GM12874 (cell line): ENCODE measurements around the gene AKAP7.

ENCODE experiments used
- TF ChIP-seq, protein P1 (sequence below): IDR thresholded peaks from 2 replicates; pipeline ENCODE4 v1.5.1; 2011; ENCODE audit warnings: low read depth, mild to moderate bottlenecking, control low read depth, low read length, moderate library complexity; ENCODE audit not compliant: insufficient read depth

Gene AKAP7

GRCh38 chr6:131135244-131136020 lies at the start of gene AKAP7:
Gene AKAP7, plus strand, starts transcription at chr6:131135467. Its CDS starts 297 bp downstream, at chr6:131135764.
- TF ChIP-seq, protein P1, sequence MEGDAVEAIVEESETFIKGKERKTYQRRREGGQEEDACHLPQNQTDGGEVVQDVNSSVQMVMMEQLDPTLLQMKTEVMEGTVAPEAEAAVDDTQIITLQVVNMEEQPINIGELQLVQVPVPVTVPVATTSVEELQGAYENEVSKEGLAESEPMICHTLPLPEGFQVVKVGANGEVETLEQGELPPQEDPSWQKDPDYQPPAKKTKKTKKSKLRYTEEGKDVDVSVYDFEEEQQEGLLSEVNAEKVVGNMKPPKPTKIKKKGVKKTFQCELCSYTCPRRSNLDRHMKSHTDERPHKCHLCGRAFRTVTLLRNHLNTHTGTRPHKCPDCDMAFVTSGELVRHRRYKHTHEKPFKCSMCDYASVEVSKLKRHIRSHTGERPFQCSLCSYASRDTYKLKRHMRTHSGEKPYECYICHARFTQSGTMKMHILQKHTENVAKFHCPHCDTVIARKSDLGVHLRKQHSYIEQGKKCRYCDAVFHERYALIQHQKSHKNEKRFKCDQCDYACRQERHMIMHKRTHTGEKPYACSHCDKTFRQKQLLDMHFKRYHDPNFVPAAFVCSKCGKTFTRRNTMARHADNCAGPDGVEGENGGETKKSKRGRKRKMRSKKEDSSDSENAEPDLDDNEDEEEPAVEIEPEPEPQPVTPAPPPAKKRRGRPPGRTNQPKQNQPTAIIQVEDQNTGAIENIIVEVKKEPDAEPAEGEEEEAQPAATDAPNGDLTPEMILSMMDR, result no peak

- TF ChIP-seq, protein P1, result no peak
These were observed 41.9 kb upstream of the AKAP7 start for GRCh38 chr6:131093334-131093733.

DNA sequence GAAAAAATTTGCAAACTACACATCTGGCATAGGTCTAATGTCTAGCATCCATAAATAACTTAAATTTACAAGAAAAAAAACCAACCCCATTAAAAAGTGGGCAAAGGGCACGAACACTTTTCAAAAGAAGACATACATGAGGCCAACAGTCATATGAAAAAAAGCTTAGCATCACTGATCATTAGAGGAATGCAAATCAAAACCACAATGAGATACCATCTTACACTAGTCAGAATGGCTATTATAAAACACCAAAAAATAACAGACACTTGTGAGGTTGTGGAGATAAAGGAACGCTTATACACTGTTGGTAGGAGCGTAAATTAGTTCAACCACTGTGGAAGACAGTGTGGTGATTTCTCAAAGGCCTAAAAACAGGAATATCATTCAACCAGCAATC lies 38.5 kb upstream of the AKAP7 start:
- TF ChIP-seq, protein P1, result no peak

DNA sequence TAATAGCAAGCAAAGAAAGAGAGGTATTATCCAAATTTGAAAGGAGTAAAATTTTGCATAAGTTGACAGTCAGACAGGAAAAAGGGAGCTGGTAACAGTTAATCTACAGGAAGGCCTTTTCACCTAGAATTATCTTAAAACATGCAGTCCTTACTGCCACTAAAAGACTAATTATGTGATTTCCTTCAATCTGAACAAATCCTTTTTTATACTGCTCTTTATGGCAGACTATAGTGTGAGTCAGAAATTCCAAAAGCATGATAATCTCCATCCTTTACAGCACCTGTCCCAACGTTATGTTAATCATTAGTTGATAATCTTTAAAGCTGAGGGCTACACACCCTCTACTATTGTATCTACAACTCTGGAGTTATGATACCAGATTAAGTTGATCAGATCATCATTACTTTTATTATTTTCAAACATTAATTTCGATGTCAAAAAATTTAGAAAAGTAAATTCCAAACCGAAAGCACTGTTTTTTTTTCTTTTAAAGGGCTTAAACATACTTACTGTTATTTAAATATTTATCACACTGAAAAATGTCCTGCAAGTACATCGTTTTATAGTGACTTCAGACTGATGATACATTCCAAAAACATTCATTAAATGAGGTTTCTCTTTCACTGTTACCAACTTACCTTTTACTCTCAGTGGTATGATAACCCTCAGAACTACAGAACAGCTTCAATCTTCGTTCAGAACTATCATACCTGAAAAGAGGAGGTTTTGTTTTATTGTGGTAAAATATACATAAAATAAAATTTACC lies 33.2 kb upstream of the AKAP7 start:
- TF ChIP-seq, protein P1, result no peak

- TF ChIP-seq, protein P1, result no peak
These were observed 32.0 kb upstream of the AKAP7 start for GRCh38 chr6:131103296-131103695.

DNA sequence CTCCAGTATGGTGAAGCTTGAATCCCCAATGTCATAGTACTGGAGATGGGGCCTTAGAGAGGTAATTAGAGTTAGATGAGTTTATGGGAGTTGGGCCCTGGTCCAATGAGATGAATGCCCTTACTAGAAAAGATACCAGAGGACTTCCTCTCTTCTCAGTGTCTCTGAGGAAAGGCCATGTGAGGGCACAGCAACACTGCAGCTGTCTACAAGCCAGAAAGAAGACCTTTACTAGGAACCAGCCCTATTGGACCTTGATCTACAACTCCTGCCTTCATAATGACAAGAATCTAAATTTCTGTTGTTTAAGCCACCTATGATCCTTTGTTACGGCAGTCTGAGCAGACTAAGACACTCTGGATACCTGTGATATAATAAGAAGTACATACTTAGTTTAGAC lies 31.4 kb upstream of the AKAP7 start:
- TF ChIP-seq, protein P1, result no peak

GRCh38 chr6:131107151-131107550 lies 28.1 kb upstream of the AKAP7 start:
- TF ChIP-seq, protein P1, result no peak
